T-cell (primary cell): Measurements from ENCODE around the gene MMP19. TPM values are rescaled to one million over a fixed set of nuclear protein-coding genes. Genes with fewer than 3 reads are reported as not detected.
"Not testable (repeated sequence)": the region's sequence is repeated elsewhere in the genome, so short reads cannot be mapped to it uniquely, and the experiment has no call there.

ENCODE experiments used
- ATAC-seq, 4 experiments: fragments of 200-7000 bp in 3 of 4; fragments of 150-1000 bp in 1 of 4; cut with Tn5 transposase; replicated peaks in 1 of 4; 1 replicate in 3 of 4; 2 replicates in 1 of 4; pipeline ENCODE4 v1.10.0; 2021; ENCODE audit warnings: moderate library complexity in 3 of 4, mild to moderate bottlenecking in 2 of 4, moderate number of reproducible peaks in 1 of 4
- CTCF ChIA-PET, 2 donors: fragments of 300-600 bp; sonication (Branson Sonifier 250); formaldehyde crosslinking; loops; one replicate each; lab custom pipeline; 2022; ENCODE audit warnings: antibody characterized with exemption in 2 of 2; lab: Charles Lee
- POLR2A ChIA-PET, 2 donors: fragments of 300-600 bp; sonication (Branson Sonifier 250); formaldehyde crosslinking; loops; one replicate each; lab custom pipeline; 2022; ENCODE audit warnings: antibody characterized with exemption in 2 of 2; lab: Charles Lee
- DNase-seq, 35 experiments: peaks; one replicate each; pipeline versions ENCODE4 v3.0.0 to v3.0.0-alpha.2; 2013 to 2023
- H3K27ac ChIP-seq: one replicate; pipeline ENCODE4 v1.5.1; 2013; ENCODE audit warnings: low read length
- H3K27me3 ChIP-seq, 2 experiments: replicated peaks in 1 of 2; 1 replicate in 1 of 2; 2 replicates in 1 of 2; pipeline versions ENCODE4 v1.6.1 to v1.7.0; 2013; ENCODE audit warnings: low read length in 1 of 2, mixed read lengths in 1 of 2; ENCODE audit not compliant: control insufficient read depth in 2 of 2, insufficient read depth in 2 of 2; ENCODE audit errors: extremely low read depth in 1 of 2
- H3K36me3 ChIP-seq, 2 donors: 1 replicate in 1 of 2; 2 replicates in 1 of 2; pipeline versions ENCODE4 v1.6.1 to v1.7.0; 2013; ENCODE audit warnings: low read length in 1 of 2; ENCODE audit not compliant: control insufficient read depth in 2 of 2, insufficient read depth in 1 of 2; ENCODE audit errors: extremely low read depth in 1 of 2
- H3K4me1 ChIP-seq, 2 experiments: 1 replicate in 1 of 2; 2 replicates in 1 of 2; pipeline versions ENCODE4 v1.6.1 to v1.7.0; 2013; ENCODE audit warnings: low read length in 2 of 2, mixed read lengths in 1 of 2; ENCODE audit not compliant: insufficient read depth in 2 of 2, control insufficient read depth in 1 of 2; ENCODE audit errors: extremely low read depth in 1 of 2
- H3K4me3 ChIP-seq, 2 donors: 1 replicate in 1 of 2; 2 replicates in 1 of 2; pipeline versions ENCODE4 v1.5.1 to v1.7.0; 2013; ENCODE audit warnings: mild to moderate bottlenecking in 2 of 2, low read length in 1 of 2, moderate library complexity in 1 of 2; ENCODE audit not compliant: control insufficient read depth in 1 of 2; ENCODE audit errors: extremely low read depth in 1 of 2
- H3K9me3 ChIP-seq: 2 replicates; pipeline ENCODE4 v1.7.0; 2013
- H3K27ac Mint-ChIP-seq, 2 donors: one replicate each; pipeline ENCODE4 v1.8.0; 2020 to 2021; ENCODE audit warnings: mild to moderate bottlenecking in 2 of 2, mixed read lengths in 2 of 2
- H3K27me3 Mint-ChIP-seq, 2 donors: one replicate each; pipeline ENCODE4 v1.8.0; 2021 to 2022; ENCODE audit warnings: mixed read lengths in 2 of 2
- H3K36me3 Mint-ChIP-seq: one replicate; pipeline ENCODE4 v1.8.0; 2021; ENCODE audit warnings: mixed read lengths
- H3K4me1 Mint-ChIP-seq, 3 donors: one replicate each; pipeline ENCODE4 v1.8.0; 2020 to 2022; ENCODE audit warnings: mixed read lengths in 3 of 3, mild to moderate bottlenecking in 1 of 3
- H3K4me3 Mint-ChIP-seq, 3 donors: one replicate each; pipeline ENCODE4 v1.8.0; 2020 to 2022; ENCODE audit warnings: mild to moderate bottlenecking in 3 of 3, mixed read lengths in 3 of 3, moderate library complexity in 3 of 3
- H3K9me3 Mint-ChIP-seq, 3 donors: one replicate each; pipeline ENCODE4 v1.8.0; 2020 to 2022; ENCODE audit warnings: mixed read lengths in 3 of 3
- WGBS: methylation state at CpG from one replicate; pipeline ENCODE4 v1.1.5; 2013; ENCODE audit warnings: missing lambda C conversion rate; ENCODE audit not compliant: insufficient coverage; 5-methylcytosine and 5-hydroxymethylcytosine counted together
- total RNA-seq, 35 experiments: library from RNA in 6 of 35; stranded (reverse) in 6 of 35; fragments of 120-200 nt in 1 of 35; gene quantifications; one replicate each; pipeline versions ENCODE4 v1.2.1 to v1.2.4 and lab custom pipeline; 2013 to 2026

Gene MMP19
- total RNA-seq, 5 donors from 2014 or later (not counting 1 experiment from before 2014, with no cell fraction given): not detected

GRCh38 chr12:55866454-55867004, 23.8 kb upstream of the MMP19 start:
- H3K4me3 Mint-ChIP-seq, POLR2A ChIA-PET, H3K4me3 ChIP-seq, H3K27ac Mint-ChIP-seq, H3K27ac ChIP-seq, ATAC-seq, H3K36me3 Mint-ChIP-seq, H3K4me1 Mint-ChIP-seq, DNase-seq, H3K4me1 ChIP-seq, H3K9me3 ChIP-seq, H3K27me3 ChIP-seq, H3K9me3 Mint-ChIP-seq, CTCF ChIA-PET, H3K27me3 Mint-ChIP-seq, H3K36me3 ChIP-seq: not testable (repeated sequence)
- no CpG with 5 or more reads among the region's 3 CpGs for WGBS

GRCh38 chr12:55865327-55865726, 22.6 kb upstream of the MMP19 start:
- H3K4me1 ChIP-seq: no peaks in the 10 kb centered on the region
- H3K4me1 Mint-ChIP-seq: no peaks in the 10 kb centered on the region
- H3K27me3 Mint-ChIP-seq: no peaks in the 10 kb centered on the region
- ATAC-seq: no peak
- peaks cover 0 to 4% (median 4%) of the 10 kb centered on the region in 3 donors for H3K9me3 Mint-ChIP-seq
- H3K4me3 Mint-ChIP-seq: no peak overlapping the region
- no CpG with 5 or more reads among the region's 2 CpGs for WGBS
- H3K4me3 ChIP-seq: no peak overlapping the region
- no peaks in the 10 kb centered on the region for H3K9me3 ChIP-seq
- no peaks in the 10 kb centered on the region for H3K36me3 ChIP-seq
- H3K27ac ChIP-seq: no peak overlapping the region
- no peak overlapping the region for H3K27ac Mint-ChIP-seq
- no peak for DNase-seq
- ChIA-PET CTCF (interaction anchor here in 1 of 2 donors (0.6 kb wide), 1 partner anchor 204 kb away, joined by 3 read pairs; no protein-coding TSS in a partner anchor), POLR2A (no interaction called here)
- H3K36me3 Mint-ChIP-seq: peaks cover 3% of the 10 kb centered on the region
- no peaks in the 10 kb centered on the region for H3K27me3 ChIP-seq

GRCh38 chr12:55862931-55863330, 20.2 kb upstream of the MMP19 start:
- 93% methylated on average over 7 of the region's 13 CpGs for WGBS

GRCh38 chr12:55862286-55862685, 19.6 kb upstream of the MMP19 start:
- H3K4me3 ChIP-seq: no peak overlapping the region
- no peaks in the 10 kb centered on the region for H3K27me3 ChIP-seq
- Mint-ChIP-seq H3K4me3 (no peak overlapping the region), H3K4me1 (no peaks in the 10 kb centered on the region), H3K27ac (no peak overlapping the region), H3K36me3 (peaks cover 3% of the 10 kb centered on the region), H3K9me3 (peaks cover 0 to 4% (median 4%) of the 10 kb centered on the region in 3 donors), H3K27me3 (no peaks in the 10 kb centered on the region)
- ATAC-seq (no peak), DNase-seq (no peak)
- no peaks in the 10 kb centered on the region for H3K9me3 ChIP-seq
- no peaks in the 10 kb centered on the region for H3K36me3 ChIP-seq
- no peaks in the 10 kb centered on the region for H3K4me1 ChIP-seq
- ChIA-PET POLR2A (no interaction called here), CTCF (interaction anchor here in 1 of 2 donors (0.7 kb wide), 1 partner anchor 76 kb away, joined by 3 read pairs; no protein-coding TSS in a partner anchor)
- H3K27ac ChIP-seq: no peak overlapping the region

More at GRCh38 chr12:55862931-55863330, 20.2 kb upstream of the MMP19 start:
- DNase-seq, H3K27me3 Mint-ChIP-seq, POLR2A ChIA-PET, H3K36me3 ChIP-seq, H3K4me3 Mint-ChIP-seq, H3K27ac ChIP-seq, CTCF ChIA-PET, H3K4me1 ChIP-seq, ATAC-seq, H3K9me3 ChIP-seq, H3K9me3 Mint-ChIP-seq, H3K36me3 Mint-ChIP-seq, H3K27ac Mint-ChIP-seq, H3K4me3 ChIP-seq, H3K4me1 Mint-ChIP-seq, H3K27me3 ChIP-seq: not testable (repeated sequence)

- no peak for DNase-seq
- Mint-ChIP-seq H3K4me3 (no peak overlapping the region), H3K27ac (no peak overlapping the region), H3K4me1 (no peaks in the 10 kb centered on the region), H3K27me3 (no peaks in the 10 kb centered on the region), H3K9me3 (peaks cover 0 to 4% (median 4%) of the 10 kb centered on the region in 3 donors), H3K36me3 (peaks cover 3% of the 10 kb centered on the region)
- Histone ChIP-seq H3K27me3 (no peaks in the 10 kb centered on the region), H3K4me1 (no peaks in the 10 kb centered on the region), H3K4me3 (no peak overlapping the region), H3K27ac (no peak overlapping the region), H3K36me3 (no peaks in the 10 kb centered on the region), H3K9me3 (no peaks in the 10 kb centered on the region)
- ChIA-PET POLR2A (no interaction called here), CTCF (interaction anchor here in 1 of 2 donors (0.7 kb wide), 1 partner anchor 76 kb away, joined by 3 read pairs; no protein-coding TSS in a partner anchor)
- no CpG with 5 or more reads among the region's 3 CpGs for WGBS
- ATAC-seq: no peak
Observed at GRCh38 chr12:55861871-55862270, 19.1 kb upstream of the MMP19 start.

GRCh38 chr12:55861396-55861795, 18.7 kb upstream of the MMP19 start:
- Histone ChIP-seq H3K9me3 (no peaks in the 10 kb centered on the region), H3K27me3 (no peaks in the 10 kb centered on the region), H3K4me1 (no peaks in the 10 kb centered on the region), H3K4me3 (no peak overlapping the region), H3K27ac (no peak overlapping the region), H3K36me3 (no peaks in the 10 kb centered on the region)
- no peak for DNase-seq
- no peak overlapping the region for H3K4me3 Mint-ChIP-seq
- ChIA-PET POLR2A (no interaction called here), CTCF (no interaction called here)
- H3K27me3 Mint-ChIP-seq: no peaks in the 10 kb centered on the region
- no peaks in the 10 kb centered on the region for H3K4me1 Mint-ChIP-seq
- H3K9me3 Mint-ChIP-seq: peaks cover 0 to 4% (median 4%) of the 10 kb centered on the region in 3 donors
- peaks cover 3% of the 10 kb centered on the region for H3K36me3 Mint-ChIP-seq
- no peak overlapping the region for H3K27ac Mint-ChIP-seq
- no peak for ATAC-seq
- 84% methylated on average over 7 of the region's 8 CpGs for WGBS
